Right atrium auricular region (tissue), 2 donors: ENCODE measurements around the gene DCHS2. TPM values are rescaled to one million over a fixed set of nuclear protein-coding genes. Genes with fewer than 3 reads are reported as not detected.

Source experiments
- DNase-seq: peaks from one replicate; pipeline ENCODE4 v3.0.0-alpha.2; 2019; ENCODE audit warnings: low spot score
- H3K27ac ChIP-seq, 2 donors: fragments of 200-600 bp; sonication (generic); 1 replicate in 1 of 2; 2 replicates in 1 of 2; pipeline ENCODE4 v1.5.1; 2016 to 2019
- H3K27me3 ChIP-seq, 2 donors: fragments of 200-600 bp; sonication (generic); one replicate each; pipeline versions ENCODE4 v1.5.1 to v1.6.0; 2017 to 2019
- H3K36me3 ChIP-seq: fragments of 200-600 bp; sonication (generic); one replicate; pipeline ENCODE4 v1.5.1; 2016
- H3K4me1 ChIP-seq, 2 donors: fragments of 200-600 bp; sonication (generic); one replicate each; pipeline versions ENCODE4 v1.5.1 to v1.6.0; 2017 to 2019
- H3K4me3 ChIP-seq, 2 donors: fragments of 200-600 bp; sonication (generic); 1 replicate in 1 of 2; 2 replicates in 1 of 2; pipeline ENCODE4 v1.5.1; 2017 to 2019; ENCODE audit warnings: mild to moderate bottlenecking in 1 of 2, moderate library complexity in 1 of 2
- H3K9me3 ChIP-seq, 2 donors: fragments of 200-600 bp; sonication (generic); one replicate each; pipeline ENCODE4 v1.5.1; 2019
- total RNA-seq, 2 donors: library from RNA; depleted of rRNA; stranded (reverse); fragments of >200 nt; gene quantifications; one replicate each; pipeline ENCODE4 v1.1.0, GENCODE V29; 2016
- TF ChIP-seq, protein P1 (sequence below), 2 donors: fragments of 200-600 bp; sonication (generic); IDR thresholded peaks; one replicate each; pipeline ENCODE4 v1.5.1; 2019; ENCODE audit warnings: antibody characterized with exemption in 2 of 2

DCHS2 gene
- total RNA-seq, 2 donors from 2014 or later = 0.04 TPM; not detected in 1

DNA sequence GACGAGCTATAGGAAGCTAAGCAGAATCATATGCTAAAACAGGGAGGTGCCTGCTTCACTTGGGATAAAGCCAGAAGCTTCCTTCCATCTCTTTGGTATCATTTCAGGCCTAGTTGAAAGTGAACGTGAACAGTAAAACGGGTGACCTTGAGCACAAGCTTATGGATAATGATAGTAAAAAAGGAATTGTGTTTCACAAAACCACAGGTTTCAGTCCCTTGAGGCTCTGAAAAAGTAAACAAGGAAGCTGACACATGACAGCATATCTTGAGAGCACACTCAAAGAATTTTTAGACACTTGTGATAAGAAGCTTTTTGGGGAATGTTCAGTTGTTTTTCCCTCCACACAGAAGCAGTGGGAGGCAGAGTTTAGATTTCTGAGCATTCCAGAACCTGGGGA is 286.1 kb downstream of the DCHS2 start:
- no peak overlapping the region for H3K4me3 ChIP-seq
- no peaks in the 10 kb centered on the region for H3K4me1 ChIP-seq
- H3K36me3 ChIP-seq = no peaks in the 10 kb centered on the region
- no peak overlapping the region for H3K27ac ChIP-seq
- TF ChIP-seq, protein P1, sequence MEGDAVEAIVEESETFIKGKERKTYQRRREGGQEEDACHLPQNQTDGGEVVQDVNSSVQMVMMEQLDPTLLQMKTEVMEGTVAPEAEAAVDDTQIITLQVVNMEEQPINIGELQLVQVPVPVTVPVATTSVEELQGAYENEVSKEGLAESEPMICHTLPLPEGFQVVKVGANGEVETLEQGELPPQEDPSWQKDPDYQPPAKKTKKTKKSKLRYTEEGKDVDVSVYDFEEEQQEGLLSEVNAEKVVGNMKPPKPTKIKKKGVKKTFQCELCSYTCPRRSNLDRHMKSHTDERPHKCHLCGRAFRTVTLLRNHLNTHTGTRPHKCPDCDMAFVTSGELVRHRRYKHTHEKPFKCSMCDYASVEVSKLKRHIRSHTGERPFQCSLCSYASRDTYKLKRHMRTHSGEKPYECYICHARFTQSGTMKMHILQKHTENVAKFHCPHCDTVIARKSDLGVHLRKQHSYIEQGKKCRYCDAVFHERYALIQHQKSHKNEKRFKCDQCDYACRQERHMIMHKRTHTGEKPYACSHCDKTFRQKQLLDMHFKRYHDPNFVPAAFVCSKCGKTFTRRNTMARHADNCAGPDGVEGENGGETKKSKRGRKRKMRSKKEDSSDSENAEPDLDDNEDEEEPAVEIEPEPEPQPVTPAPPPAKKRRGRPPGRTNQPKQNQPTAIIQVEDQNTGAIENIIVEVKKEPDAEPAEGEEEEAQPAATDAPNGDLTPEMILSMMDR (IDR thresholded peaks at IDR 0.05) = no peak
- H3K27me3 ChIP-seq = no peaks in the 10 kb centered on the region
- H3K9me3 ChIP-seq = no peaks in the 10 kb centered on the region
- no peak for DNase-seq

GRCh38 chr4:154194649-154195048 is 296.9 kb downstream of the DCHS2 start:
- H3K9me3 ChIP-seq = peaks cover 0 to 15% of the 10 kb centered on the region in 2 donors
- no peak overlapping the region for H3K4me3 ChIP-seq
- DNase-seq = no peak
- H3K4me1 ChIP-seq = no peaks in the 10 kb centered on the region
- H3K27me3 ChIP-seq = no peaks in the 10 kb centered on the region
- no peak overlapping the region for H3K27ac ChIP-seq
- TF ChIP-seq, protein P1 (IDR thresholded peaks at IDR 0.05) = no peak
- no peaks in the 10 kb centered on the region for H3K36me3 ChIP-seq

DNA sequence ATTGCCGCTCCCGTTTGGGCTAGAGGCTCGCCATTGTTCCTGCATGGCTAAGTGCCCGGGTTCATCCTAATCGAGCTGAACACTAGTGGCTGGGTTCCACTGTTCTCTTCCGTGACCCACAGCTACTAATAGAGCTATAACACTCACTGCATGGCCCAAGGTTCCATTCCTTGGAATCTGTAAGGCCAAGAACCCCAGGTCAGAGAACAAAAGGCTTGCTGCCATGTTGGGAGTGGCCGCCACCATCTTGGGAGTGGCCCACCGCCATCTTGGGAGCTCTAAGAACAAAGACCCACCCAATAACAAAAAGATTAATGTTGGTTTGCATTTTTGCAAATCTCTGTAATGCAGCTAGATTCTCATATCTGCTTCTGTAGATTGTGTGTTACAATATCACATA is 299.0 kb downstream of the DCHS2 start:
- Histone ChIP-seq H3K36me3 (no peaks in the 10 kb centered on the region), H3K4me3 (no peak overlapping the region), H3K27me3 (no peaks in the 10 kb centered on the region), H3K27ac (no peak overlapping the region), H3K9me3 (peaks cover 0 to 7% of the 10 kb centered on the region in 2 donors), H3K4me1 (no peaks in the 10 kb centered on the region)
- no peak for DNase-seq
- TF ChIP-seq, protein P1 (IDR thresholded peaks at IDR 0.05) = no peak

DNA sequence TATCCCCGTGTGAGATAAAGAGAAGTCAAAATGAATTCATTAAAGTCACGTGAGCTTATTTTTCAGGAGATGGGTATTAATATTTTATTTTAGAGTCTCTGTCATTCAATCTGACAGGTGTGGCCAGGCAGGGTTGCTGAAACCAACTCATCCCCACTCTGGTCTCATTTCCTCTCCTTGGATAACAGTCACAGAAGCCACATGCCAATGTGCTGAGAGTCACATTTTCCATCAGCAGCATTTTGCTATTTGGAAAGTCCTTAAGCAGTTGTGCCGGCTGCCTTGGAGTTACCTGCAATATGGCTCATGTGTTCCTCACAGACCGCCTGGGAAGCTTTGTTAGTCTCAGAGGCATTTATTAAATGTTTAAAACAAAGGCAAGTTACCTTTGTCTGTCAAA is 302.3 kb downstream of the DCHS2 start:
- no peak overlapping the region for H3K27ac ChIP-seq
- H3K27me3 ChIP-seq = no peaks in the 10 kb centered on the region
- H3K4me1 ChIP-seq = no peaks in the 10 kb centered on the region
- no peak for DNase-seq
- no peak overlapping the region for H3K4me3 ChIP-seq
- H3K36me3 ChIP-seq = no peaks in the 10 kb centered on the region
- no peaks in the 10 kb centered on the region for H3K9me3 ChIP-seq
- TF ChIP-seq, protein P1 (IDR thresholded peaks at IDR 0.05) = no peak

DNA sequence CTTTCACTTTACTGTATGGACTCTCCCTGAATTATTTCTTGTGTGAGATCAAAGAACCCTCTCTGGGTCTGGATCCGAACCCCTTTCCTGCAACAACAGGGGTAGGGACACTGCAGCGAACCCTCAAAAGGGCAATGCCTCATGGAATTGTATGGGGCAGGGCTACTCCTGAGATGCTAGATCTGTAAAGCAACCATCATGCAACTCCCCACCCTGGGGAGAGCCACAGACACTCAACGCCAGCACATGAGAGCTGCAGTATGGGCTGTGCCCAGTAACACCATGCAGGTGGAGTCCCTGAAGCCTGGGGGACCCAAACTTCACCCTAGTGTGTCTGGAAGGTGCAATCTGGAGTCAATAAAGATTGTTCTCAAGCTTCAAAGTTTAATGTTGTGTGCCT is 304.7 kb downstream of the DCHS2 start:
- Histone ChIP-seq H3K9me3 (no peaks in the 10 kb centered on the region), H3K36me3 (no peaks in the 10 kb centered on the region), H3K4me3 (no peak overlapping the region), H3K27ac (no peak overlapping the region), H3K4me1 (no peaks in the 10 kb centered on the region), H3K27me3 (no peaks in the 10 kb centered on the region)
- TF ChIP-seq, protein P1 (IDR thresholded peaks at IDR 0.05) = no peak
- DNase-seq = no peak

- Histone ChIP-seq H3K4me1 (no peaks in the 10 kb centered on the region), H3K27ac (no peak overlapping the region), H3K9me3 (no peaks in the 10 kb centered on the region), H3K36me3 (no peaks in the 10 kb centered on the region), H3K4me3 (no peak overlapping the region), H3K27me3 (no peaks in the 10 kb centered on the region)
- TF ChIP-seq, protein P1 (IDR thresholded peaks at IDR 0.05) = no peak
- no peak for DNase-seq
These were observed 305.6 kb downstream of the DCHS2 start for GRCh38 chr4:154186035-154186434.
